B cell (primary cell): Measurements from ENCODE around the gene WFS1. TPM values are rescaled to one million over a fixed set of nuclear protein-coding genes. Genes with fewer than 3 reads are reported as not detected.

Experiments
- ATAC-seq: fragments of 200-7000 bp; cut with Tn5 transposase; one replicate; pipeline ENCODE4 v1.10.0; 2021; ENCODE audit warnings: low read depth, mild to moderate bottlenecking, moderate number of reproducible peaks, moderate library complexity
- CTCF ChIA-PET: fragments of 350-600 bp; sonication (Branson Sonifier 250); formaldehyde crosslinking; loops from one replicate; lab custom pipeline; 2021; ENCODE audit warnings: antibody characterized with exemption, inconsistent platforms; lab: Charles Lee
- POLR2A ChIA-PET: fragments of 350-600 bp; sonication (Branson Sonifier 250); formaldehyde crosslinking; loops from one replicate; lab custom pipeline; 2021; ENCODE audit warnings: antibody characterized with exemption; lab: Charles Lee
- DNase-seq: peaks from one replicate; pipeline ENCODE4 v3.0.0; 2013
- H2AFZ ChIP-seq: 2 replicates; pipeline ENCODE4 v1.6.1; 2012; ENCODE audit warnings: mild to moderate bottlenecking, low read depth, low read length; ENCODE audit not compliant: insufficient read depth, poor library complexity, severe bottlenecking
- H3K27ac ChIP-seq, 2 donors: 1 replicate in 1 of 2; 2 replicates in 1 of 2; pipeline ENCODE4 v1.5.1; 2012 to 2013; ENCODE audit warnings: low read length in 2 of 2, mild to moderate bottlenecking in 2 of 2, moderate library complexity in 1 of 2
- H3K27me3 ChIP-seq, 4 experiments: fragments of 200-600 bp in 1 of 4; sonication (generic) in 1 of 4; replicated peaks in 1 of 4; 1 replicate in 2 of 4; 2 replicates in 2 of 4; pipeline versions ENCODE4 v1.6.1 to v1.7.0; 2013 to 2016; ENCODE audit warnings: low read length in 3 of 4, mild to moderate bottlenecking in 2 of 4, mixed read lengths in 1 of 4, moderate library complexity in 1 of 4; ENCODE audit not compliant: insufficient read depth in 4 of 4, control insufficient read depth in 3 of 4; ENCODE audit errors: control extremely low read depth in 1 of 4
- H3K36me3 ChIP-seq, 2 experiments: replicated peaks in 1 of 2; 1 replicate in 1 of 2; 2 replicates in 1 of 2; pipeline versions ENCODE4 v1.6.1 to v1.7.1; 2013; ENCODE audit warnings: low read length in 1 of 2; ENCODE audit not compliant: insufficient read depth in 2 of 2, control insufficient read depth in 1 of 2; ENCODE audit errors: control extremely low read depth in 1 of 2, extremely low read depth in 1 of 2
- H3K4me1 ChIP-seq, 2 donors: fragments of 200-600 bp in 1 of 2; sonication (generic) in 1 of 2; 1 replicate in 1 of 2; 2 replicates in 1 of 2; pipeline versions ENCODE4 v1.5.1 to v1.6.1; 2013 to 2017; ENCODE audit warnings: low read length in 2 of 2; ENCODE audit not compliant: control insufficient read depth in 2 of 2, insufficient read depth in 2 of 2
- H3K4me2 ChIP-seq: replicated peaks from 2 replicates; pipeline ENCODE3; 2012; ENCODE audit warnings: mild to moderate bottlenecking, low read depth, low read length; ENCODE audit not compliant: poor library complexity, severe bottlenecking
- H3K4me3 ChIP-seq, 5 experiments: fragments of 200-600 bp in 1 of 5; sonication (generic) in 1 of 5; 1 replicate in 3 of 5; 2 replicates in 2 of 5; pipeline versions ENCODE4 v1.5.1 to v1.7.0; 2011 to 2016; ENCODE audit warnings: low read length in 4 of 5, mild to moderate bottlenecking in 4 of 5, low read depth in 2 of 5, control low read depth in 1 of 5, moderate library complexity in 1 of 5; ENCODE audit not compliant: insufficient read depth in 1 of 5; ENCODE audit errors: control extremely low read depth in 1 of 5, extremely low read depth in 1 of 5
- H3K79me2 ChIP-seq: fragments of 200-600 bp; sonication (generic); one replicate; pipeline ENCODE4 v1.6.0; 2016; ENCODE audit warnings: low read length; ENCODE audit not compliant: control insufficient read depth, insufficient read depth
- H3K9ac ChIP-seq: fragments of 200-600 bp; sonication (generic); 2 replicates; pipeline ENCODE4 v1.6.1; 2017; ENCODE audit warnings: mild to moderate bottlenecking, low read length, moderate library complexity
- H3K9me3 ChIP-seq, 3 donors: one replicate each; pipeline versions ENCODE4 v1.6.1 to v1.7.1; 2013; ENCODE audit warnings: low read length in 2 of 3; ENCODE audit not compliant: control insufficient read depth in 2 of 3, insufficient read depth in 1 of 3; ENCODE audit errors: control extremely low read depth in 1 of 3
- H4K20me1 ChIP-seq: 2 replicates; pipeline ENCODE4 v1.6.0; 2012; ENCODE audit warnings: mild to moderate bottlenecking, low read length; ENCODE audit not compliant: insufficient read depth, control insufficient read depth, poor library complexity, severe bottlenecking
- H3K27ac Mint-ChIP-seq: one replicate; pipeline ENCODE4 v1.8.0; 2021; ENCODE audit warnings: mixed read lengths
- H3K27me3 Mint-ChIP-seq: one replicate; pipeline ENCODE4 v1.8.0; 2021; ENCODE audit warnings: mixed read lengths
- H3K4me1 Mint-ChIP-seq: one replicate; pipeline ENCODE4 v1.8.0; 2021; ENCODE audit warnings: mixed read lengths
- H3K4me3 Mint-ChIP-seq: one replicate; pipeline ENCODE4 v1.8.0; 2021; ENCODE audit warnings: mixed read lengths
- H3K9me3 Mint-ChIP-seq: one replicate; pipeline ENCODE4 v1.8.0; 2022; ENCODE audit warnings: mixed read lengths; ENCODE audit not compliant: insufficient read depth
- EZH2 ChIP-seq: IDR thresholded peaks from 2 replicates; pipeline ENCODE4 v1.6.1; 2012; ENCODE audit warnings: borderline replicate concordance, low read depth, mild to moderate bottlenecking, moderate library complexity, low read length; ENCODE audit not compliant: insufficient read depth, poor library complexity, severe bottlenecking
- WGBS: methylation state at CpG from one replicate; pipeline ENCODE4 v1.1.5; 2013; ENCODE audit warnings: missing lambda C conversion rate; ENCODE audit not compliant: insufficient coverage; 5-methylcytosine and 5-hydroxymethylcytosine counted together
- intact Hi-C: fragments of 100-400 bp; cut with micrococcal nuclease; formaldehyde crosslinking; loops from one replicate; pipeline ENCODE4 v1.10.0; 2022
- polyA plus RNA-seq: library from polyadenylated mRNA; depleted of rRNA; stranded (reverse); fragments of >200 nt; gene quantifications from 2 replicates; pipeline ENCODE4 v1.2.3, GENCODE V29; 2012
- total RNA-seq, 2 donors: library from RNA; stranded (reverse); fragments of 120-200 nt in 1 of 2; gene quantifications; 1 replicate in 1 of 2; 2 replicates in 1 of 2; pipeline versions ENCODE4 v1.2.3 to v1.2.4, GENCODE V29; 2013 to 2022
- TF ChIP-seq, protein P1 (sequence below): fragments of 200-600 bp; IDR thresholded peaks from one replicate; pipeline ENCODE4 v1.8.0; 2022; ENCODE audit warnings: antibody characterized with exemption, mild to moderate bottlenecking

Gene WFS1
- total and polyA plus RNA-seq, 2 donors (not counting 1 experiment from before 2014, with no cell fraction given): 5.8 to 6.7 TPM

GRCh38 chr4:6316461-6317003 is 46.9 kb downstream of the WFS1 start:
- H3K9me3 ChIP-seq: peaks cover 0 to 5% (median 0%) of the 10 kb centered on the region in 3 donors
- TF ChIP-seq EZH2: no peak
- TF ChIP-seq, protein P1, sequence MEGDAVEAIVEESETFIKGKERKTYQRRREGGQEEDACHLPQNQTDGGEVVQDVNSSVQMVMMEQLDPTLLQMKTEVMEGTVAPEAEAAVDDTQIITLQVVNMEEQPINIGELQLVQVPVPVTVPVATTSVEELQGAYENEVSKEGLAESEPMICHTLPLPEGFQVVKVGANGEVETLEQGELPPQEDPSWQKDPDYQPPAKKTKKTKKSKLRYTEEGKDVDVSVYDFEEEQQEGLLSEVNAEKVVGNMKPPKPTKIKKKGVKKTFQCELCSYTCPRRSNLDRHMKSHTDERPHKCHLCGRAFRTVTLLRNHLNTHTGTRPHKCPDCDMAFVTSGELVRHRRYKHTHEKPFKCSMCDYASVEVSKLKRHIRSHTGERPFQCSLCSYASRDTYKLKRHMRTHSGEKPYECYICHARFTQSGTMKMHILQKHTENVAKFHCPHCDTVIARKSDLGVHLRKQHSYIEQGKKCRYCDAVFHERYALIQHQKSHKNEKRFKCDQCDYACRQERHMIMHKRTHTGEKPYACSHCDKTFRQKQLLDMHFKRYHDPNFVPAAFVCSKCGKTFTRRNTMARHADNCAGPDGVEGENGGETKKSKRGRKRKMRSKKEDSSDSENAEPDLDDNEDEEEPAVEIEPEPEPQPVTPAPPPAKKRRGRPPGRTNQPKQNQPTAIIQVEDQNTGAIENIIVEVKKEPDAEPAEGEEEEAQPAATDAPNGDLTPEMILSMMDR: no peak
- H2AFZ ChIP-seq: no peak overlapping the region
- 35% methylated on average over 4 of the region's 6 CpGs for WGBS
- DNase-seq (no peak), ATAC-seq (no peak)
- no peak overlapping the region for H3K27ac ChIP-seq
- H3K4me3 Mint-ChIP-seq: no peak overlapping the region
- no peak overlapping the region for H3K4me3 ChIP-seq
- intact Hi-C loops: no loop called here
- no peaks in the 10 kb centered on the region for H3K4me1 ChIP-seq
- no peak overlapping the region for H3K27ac Mint-ChIP-seq
- POLR2A ChIA-PET: no interaction called here
- H3K9ac ChIP-seq: no peak overlapping the region
- no peaks in the 10 kb centered on the region for H3K79me2 ChIP-seq
- H3K27me3 Mint-ChIP-seq: peaks cover 26% of the 10 kb centered on the region
- H4K20me1 ChIP-seq: no peaks in the 10 kb centered on the region
- no peaks in the 10 kb centered on the region for H3K36me3 ChIP-seq
- H3K9me3 Mint-ChIP-seq: no peaks in the 10 kb centered on the region
- no peak overlapping the region for H3K4me2 ChIP-seq
- no peaks in the 10 kb centered on the region for H3K4me1 Mint-ChIP-seq
- CTCF ChIA-PET: interaction anchor here (1.5 to 1.9 kb wide), 2 partner anchors 11 to 65 kb away, joined by 7 to 8 read pairs; no protein-coding TSS in a partner anchor
- H3K27me3 ChIP-seq: peaks cover 0 to 4% (median under 1%) of the 10 kb centered on the region in 4 experiments

DNA sequence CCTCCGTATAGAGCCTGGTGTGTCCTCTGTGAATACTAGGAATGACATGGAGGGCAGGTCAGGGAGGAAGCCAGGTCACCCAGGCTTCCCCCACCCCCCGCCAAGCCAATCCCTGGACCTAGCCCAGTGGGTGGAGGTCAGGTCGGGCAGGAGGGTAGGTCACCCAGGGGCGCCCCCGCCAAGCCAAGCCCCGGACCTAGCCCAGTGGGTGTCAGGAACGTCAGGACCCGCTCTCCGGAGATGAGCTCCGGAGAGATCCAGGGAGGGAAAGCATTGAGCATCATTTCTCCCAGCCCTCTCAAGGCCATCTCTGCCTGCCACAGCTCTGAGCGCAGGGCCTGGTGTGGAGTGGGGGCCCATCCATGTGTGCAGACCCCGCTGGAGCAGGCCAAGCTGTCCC is 48.6 kb downstream of the WFS1 start:
- Histone ChIP-seq H4K20me1 (no peaks in the 10 kb centered on the region), H3K79me2 (no peaks in the 10 kb centered on the region), H3K4me3 (no peak overlapping the region), H3K4me2 (no peak overlapping the region), H3K27ac (no peak overlapping the region), H3K27me3 (peaks cover 0 to 4% (median 1%) of the 10 kb centered on the region in 4 experiments), H3K4me1 (no peaks in the 10 kb centered on the region), H3K9me3 (peaks cover 0 to 14% (median 0%) of the 10 kb centered on the region in 3 donors), H2AFZ (no peak overlapping the region), H3K9ac (no peak overlapping the region), H3K36me3 (no peaks in the 10 kb centered on the region)
- ATAC-seq (no peak), DNase-seq (no peak)
- intact Hi-C loops: no loop called here
- no peak overlapping the region for H3K27ac Mint-ChIP-seq
- no peaks in the 10 kb centered on the region for H3K4me1 Mint-ChIP-seq
- POLR2A ChIA-PET: no interaction called here
- no peaks in the 10 kb centered on the region for H3K9me3 Mint-ChIP-seq
- TF ChIP-seq, protein P1: no peak
- TF ChIP-seq EZH2: no peak
- H3K4me3 Mint-ChIP-seq: no peak overlapping the region
- CTCF ChIA-PET: interaction anchor here (1.1 to 17.6 kb wide), 3 partner anchors 9 to 66 kb away, joined by 3 to 451 read pairs (median 8); no protein-coding TSS in a partner anchor
- 81% methylated on average over 4 of the region's 12 CpGs for WGBS
- peaks cover 21% of the 10 kb centered on the region for H3K27me3 Mint-ChIP-seq
